Omental fat pad (tissue), 4 donors: ENCODE measurements around the gene KSR2. TPM values are rescaled to one million over a fixed set of nuclear protein-coding genes. Genes with fewer than 3 reads are reported as not detected.

Source experiments
- ATAC-seq: fragments of 150-250 bp; one replicate; pipeline ENCODE4 v1.9.1; 2016; ENCODE audit warnings: mild to moderate bottlenecking, moderate library complexity; ENCODE audit not compliant: low FRiP score
- DNase-seq: peaks from one replicate; pipeline ENCODE4 v3.0.0-alpha.2; 2019; ENCODE audit warnings: low spot score
- total RNA-seq, 4 donors: library from RNA; depleted of rRNA; stranded (reverse); fragments of >200 nt; gene quantifications; one replicate each; pipeline ENCODE4 v1.1.0, GENCODE V29; 2016
- TF ChIP-seq, protein P1 (sequence below), 3 donors: fragments of 450-650 bp; IDR thresholded peaks; one replicate each; pipeline ENCODE4 v1.5.1; 2016 to 2017; ENCODE audit warnings: antibody characterized with exemption in 3 of 3, mild to moderate bottlenecking in 3 of 3, moderate library complexity in 2 of 3

KSR2 gene
- total RNA-seq, 4 donors from 2014 or later: under 0.01 to 0.16 (median under 0.01) TPM; not detected in 1

DNA sequence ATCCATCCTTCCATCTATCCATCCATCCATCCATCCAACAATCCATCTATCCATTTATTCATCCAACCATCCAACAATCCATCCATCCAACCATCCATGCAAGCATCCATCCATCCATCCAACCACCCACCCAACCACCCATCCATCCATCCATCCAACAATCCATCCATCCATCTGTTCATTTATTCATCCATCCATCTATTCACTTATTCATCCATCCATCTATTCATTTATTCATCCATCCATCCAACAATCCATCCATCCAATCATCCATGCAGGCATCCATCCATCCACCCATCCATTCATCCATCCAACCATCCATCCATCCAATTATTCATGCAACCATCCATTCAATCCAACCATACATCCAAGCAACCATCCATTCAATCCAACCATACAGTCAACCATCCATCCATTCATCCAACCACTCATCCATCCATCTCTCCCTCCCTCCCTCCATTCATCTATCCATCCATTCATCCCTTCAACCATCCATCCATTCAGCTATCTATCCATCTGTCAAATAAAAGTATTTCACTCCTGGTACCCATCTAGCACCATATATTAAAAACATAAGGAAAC, 86.1 kb downstream of the KSR2 start:
- no peak for ATAC-seq
- no peak for DNase-seq
- TF ChIP-seq, protein P1, sequence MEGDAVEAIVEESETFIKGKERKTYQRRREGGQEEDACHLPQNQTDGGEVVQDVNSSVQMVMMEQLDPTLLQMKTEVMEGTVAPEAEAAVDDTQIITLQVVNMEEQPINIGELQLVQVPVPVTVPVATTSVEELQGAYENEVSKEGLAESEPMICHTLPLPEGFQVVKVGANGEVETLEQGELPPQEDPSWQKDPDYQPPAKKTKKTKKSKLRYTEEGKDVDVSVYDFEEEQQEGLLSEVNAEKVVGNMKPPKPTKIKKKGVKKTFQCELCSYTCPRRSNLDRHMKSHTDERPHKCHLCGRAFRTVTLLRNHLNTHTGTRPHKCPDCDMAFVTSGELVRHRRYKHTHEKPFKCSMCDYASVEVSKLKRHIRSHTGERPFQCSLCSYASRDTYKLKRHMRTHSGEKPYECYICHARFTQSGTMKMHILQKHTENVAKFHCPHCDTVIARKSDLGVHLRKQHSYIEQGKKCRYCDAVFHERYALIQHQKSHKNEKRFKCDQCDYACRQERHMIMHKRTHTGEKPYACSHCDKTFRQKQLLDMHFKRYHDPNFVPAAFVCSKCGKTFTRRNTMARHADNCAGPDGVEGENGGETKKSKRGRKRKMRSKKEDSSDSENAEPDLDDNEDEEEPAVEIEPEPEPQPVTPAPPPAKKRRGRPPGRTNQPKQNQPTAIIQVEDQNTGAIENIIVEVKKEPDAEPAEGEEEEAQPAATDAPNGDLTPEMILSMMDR (IDR thresholded peaks at IDR 0.05): no peak

DNA sequence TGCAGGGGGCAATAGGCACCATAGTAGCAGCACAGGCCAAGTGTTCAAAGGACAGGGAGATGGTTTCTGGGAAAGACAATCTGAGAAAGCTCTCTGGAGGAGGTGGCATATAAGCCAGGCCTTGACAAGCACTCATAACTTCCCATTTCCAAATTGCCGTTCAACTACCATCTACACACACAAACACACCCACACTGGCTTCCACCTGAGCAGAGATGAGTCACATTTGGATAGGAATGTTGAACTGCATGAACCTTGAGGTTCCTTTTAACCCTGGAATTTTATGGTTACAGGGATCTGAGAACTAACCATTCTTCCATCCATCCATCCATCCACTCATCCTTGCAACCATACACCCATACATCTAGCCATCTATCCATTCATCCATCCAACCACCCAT, 86.6 kb downstream of the KSR2 start:
- ATAC-seq (no peak), DNase-seq (no peak)
- TF ChIP-seq, protein P1 (IDR thresholded peaks at IDR 0.05): no peak

DNA sequence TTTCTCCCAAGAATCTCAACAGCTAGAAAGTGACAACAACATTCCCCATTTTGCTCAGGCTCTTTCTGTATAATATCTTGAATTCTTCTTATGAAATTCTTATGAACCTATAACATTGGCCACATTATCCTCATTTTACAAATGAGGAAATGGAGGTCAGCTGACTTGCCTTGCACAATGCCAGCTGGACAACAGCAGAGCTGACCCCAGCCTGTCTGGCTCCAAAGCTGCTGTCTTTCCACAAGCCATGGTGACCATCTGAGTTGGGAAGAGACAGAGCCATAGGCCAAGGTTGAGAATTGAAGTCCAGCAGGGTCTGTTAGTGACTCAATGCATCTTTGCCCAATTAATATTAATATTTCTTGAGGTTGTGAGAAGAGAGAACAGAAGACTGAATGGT, 87.3 kb downstream of the KSR2 start:
- TF ChIP-seq, protein P1 (IDR thresholded peaks at IDR 0.05): no peak
- no peak for ATAC-seq

DNA sequence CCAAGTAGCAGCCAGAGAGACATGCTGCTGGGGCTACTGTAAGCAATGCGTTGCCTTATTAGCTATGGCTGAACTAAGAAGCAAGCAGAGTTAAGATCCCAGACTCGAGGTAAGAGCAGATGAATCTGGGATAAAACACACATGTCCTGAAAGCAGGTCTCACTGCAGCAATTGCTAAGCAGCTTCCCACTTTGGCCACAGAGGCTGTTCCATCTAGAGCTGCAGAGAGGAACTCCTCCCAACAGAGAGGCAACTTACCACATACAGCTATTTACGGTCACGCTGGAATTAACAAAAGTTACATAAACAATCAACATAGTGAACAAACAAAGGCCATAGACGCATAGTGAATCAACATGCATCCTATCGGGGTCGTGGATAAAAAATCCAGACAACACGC, 90.2 kb downstream of the KSR2 start:
- ATAC-seq (no peak), DNase-seq (no peak)
- TF ChIP-seq, protein P1 (IDR thresholded peaks at IDR 0.05): no peak

More for the DNA sequence above, 87.3 kb downstream of the KSR2 start:
- DNase-seq: no peak

DNA sequence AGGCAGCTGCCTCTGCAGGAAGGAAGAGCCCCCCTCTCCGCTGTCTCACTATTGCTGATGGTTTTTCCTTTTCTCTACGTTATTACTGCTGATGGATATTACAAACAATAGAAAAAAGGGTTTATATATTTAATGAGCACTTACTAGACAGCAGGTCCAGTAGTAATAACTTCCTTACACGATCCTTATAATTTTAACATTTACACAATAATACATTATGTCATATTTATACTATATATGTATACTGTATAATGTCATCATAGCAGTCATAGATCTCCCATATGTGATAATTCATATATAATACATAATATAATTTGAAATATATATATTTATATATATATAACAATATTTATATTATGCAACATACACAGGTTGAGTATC, 92.4 kb downstream of the KSR2 start:
- no peak for DNase-seq
- TF ChIP-seq, protein P1 (IDR thresholded peaks at IDR 0.05): no peak
- ATAC-seq: no peak

DNA sequence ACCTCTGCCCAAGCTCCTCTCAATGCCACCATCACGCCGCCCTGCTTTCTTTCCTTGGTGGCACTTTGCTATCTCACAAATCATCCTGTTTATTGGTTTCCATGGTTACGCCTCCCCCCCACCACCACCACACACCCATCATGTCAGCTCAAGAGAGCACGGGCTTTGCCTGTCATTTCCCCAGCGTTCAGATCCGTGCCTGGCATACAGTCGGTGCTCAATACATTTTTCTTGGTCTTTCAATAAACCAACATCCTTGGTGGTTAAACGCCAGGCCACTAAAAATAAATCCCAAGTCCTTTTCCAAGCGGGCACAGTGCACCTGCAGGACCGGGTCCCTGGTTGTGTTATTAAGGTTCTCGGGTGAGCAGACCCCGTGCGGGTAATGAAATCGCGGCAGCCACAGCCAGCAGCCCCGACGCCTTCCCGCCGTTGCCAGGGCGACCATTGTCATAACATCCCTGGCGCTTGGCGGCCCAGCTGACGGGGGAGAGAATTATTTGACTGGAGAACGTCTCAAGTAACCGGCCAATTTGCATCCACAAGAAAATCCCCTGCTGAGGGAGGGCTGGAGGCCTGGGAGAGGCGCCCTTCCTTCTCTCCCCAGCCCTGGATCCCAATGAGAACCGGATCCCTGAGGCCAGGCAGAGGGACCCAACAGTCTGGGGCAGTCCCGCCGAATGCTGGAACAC, 92.9 kb downstream of the KSR2 start:
- DNase-seq (no peak), ATAC-seq (no peak)
- TF ChIP-seq, protein P1 (IDR thresholded peaks at IDR 0.05): no peak
